ENCODE results near the gene NIN. TPM values are rescaled to one million over a fixed set of nuclear protein-coding genes. Genes with fewer than 3 reads are reported as not detected.
A peak's percentile ranks its signal among the peaks of the same experiment; 100 is the strongest.

NIN gene
- total RNA-seq, 1 donor = 40.2 TPM

DNA sequence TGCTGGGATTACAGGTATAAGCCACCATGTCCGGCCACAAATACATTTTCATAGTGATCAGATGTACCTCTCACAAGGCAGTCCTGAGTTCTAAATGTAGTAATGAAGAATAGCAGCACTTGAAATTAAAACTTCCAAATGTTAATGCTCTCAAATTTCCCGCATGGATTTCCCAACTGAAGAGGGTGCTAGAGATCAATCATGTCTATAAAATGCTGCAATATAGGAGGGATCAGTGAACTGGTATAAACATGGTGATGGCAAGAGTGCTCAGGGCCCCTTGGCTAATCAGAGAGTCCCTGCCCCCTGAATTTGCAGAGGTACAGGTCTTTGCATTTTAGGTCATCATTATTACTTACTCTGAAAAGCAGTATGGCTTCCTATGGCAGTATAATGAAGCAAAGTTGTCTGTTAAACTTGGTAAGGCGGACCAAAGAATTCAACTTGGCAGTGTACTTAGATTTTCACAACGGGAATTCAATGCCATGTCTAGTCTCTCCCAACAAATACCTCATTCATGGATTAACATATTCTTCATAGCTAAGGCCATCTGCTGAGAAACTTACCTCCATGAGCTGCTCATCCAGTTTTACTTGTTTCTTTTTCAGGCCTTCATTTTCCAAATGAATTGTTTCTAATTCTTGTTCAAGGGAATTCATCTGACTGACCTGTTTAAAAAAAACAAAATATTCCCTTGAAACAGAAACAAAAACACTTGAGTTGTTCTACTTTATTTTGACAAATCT, 95.8 kb downstream of the NIN start:
- TF ChIP-seq, protein P1, sequence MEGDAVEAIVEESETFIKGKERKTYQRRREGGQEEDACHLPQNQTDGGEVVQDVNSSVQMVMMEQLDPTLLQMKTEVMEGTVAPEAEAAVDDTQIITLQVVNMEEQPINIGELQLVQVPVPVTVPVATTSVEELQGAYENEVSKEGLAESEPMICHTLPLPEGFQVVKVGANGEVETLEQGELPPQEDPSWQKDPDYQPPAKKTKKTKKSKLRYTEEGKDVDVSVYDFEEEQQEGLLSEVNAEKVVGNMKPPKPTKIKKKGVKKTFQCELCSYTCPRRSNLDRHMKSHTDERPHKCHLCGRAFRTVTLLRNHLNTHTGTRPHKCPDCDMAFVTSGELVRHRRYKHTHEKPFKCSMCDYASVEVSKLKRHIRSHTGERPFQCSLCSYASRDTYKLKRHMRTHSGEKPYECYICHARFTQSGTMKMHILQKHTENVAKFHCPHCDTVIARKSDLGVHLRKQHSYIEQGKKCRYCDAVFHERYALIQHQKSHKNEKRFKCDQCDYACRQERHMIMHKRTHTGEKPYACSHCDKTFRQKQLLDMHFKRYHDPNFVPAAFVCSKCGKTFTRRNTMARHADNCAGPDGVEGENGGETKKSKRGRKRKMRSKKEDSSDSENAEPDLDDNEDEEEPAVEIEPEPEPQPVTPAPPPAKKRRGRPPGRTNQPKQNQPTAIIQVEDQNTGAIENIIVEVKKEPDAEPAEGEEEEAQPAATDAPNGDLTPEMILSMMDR (IDR thresholded peaks at IDR 0.05; ENCODE audit: extremely low read depth, low read depth, low read length) = peak; percentile 37
- Histone ChIP-seq H3K4me1 (ENCODE audit: insufficient read depth, low read length) (no peaks in the 10 kb centered on the region), H3K4me3 (ENCODE audit: insufficient read depth, low read length) (no peak overlapping the region), H3K27me3 (ENCODE audit: insufficient read depth, low read length) (no peaks in the 10 kb centered on the region), H4K20me1 (ENCODE audit: insufficient read depth, low read length) (no peaks in the 10 kb centered on the region), H3K36me3 (ENCODE audit: insufficient read depth, low read length) (peaks cover 45% of the 10 kb centered on the region), H3K4me2 (ENCODE audit: insufficient read depth, low read length) (no peak overlapping the region), H3K27ac (ENCODE audit: low read depth, low read length) (peak overlapping the region; percentile 11), H3K9me3 (ENCODE audit: low read depth, low read length) (no peaks in the 10 kb centered on the region), H3K79me2 (ENCODE audit: insufficient read depth, low read length) (no peaks in the 10 kb centered on the region), H2AFZ (ENCODE audit: low read length) (no peak overlapping the region)
- DNase-seq (ENCODE audit: insufficient read length, low spot score, missing footprints) = no peak

DNA sequence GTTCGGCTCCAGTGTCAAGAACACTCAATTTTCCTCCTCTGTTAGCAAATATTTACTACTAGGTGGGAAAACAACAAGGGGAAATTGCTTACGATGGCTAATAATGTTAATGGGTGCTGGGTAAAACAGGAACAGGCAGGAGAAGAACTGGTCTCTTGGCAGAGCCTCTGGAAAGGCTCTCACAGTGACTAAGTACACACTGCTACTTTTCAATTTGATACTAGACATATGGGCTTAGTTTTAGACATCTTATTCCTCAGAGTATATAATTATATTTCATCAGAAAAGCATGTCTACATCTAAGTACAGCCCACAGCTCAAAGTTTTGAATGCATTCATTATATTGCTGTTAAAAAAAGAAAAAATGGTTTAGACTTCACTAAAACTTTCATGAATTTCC, 97.5 kb downstream of the NIN start:
- DNase-seq (ENCODE audit: insufficient read length, low spot score, missing footprints) = no peak
- no peaks in the 10 kb centered on the region for H3K27me3 ChIP-seq (ENCODE audit: insufficient read depth, low read length)
- H3K9me3 ChIP-seq (ENCODE audit: low read depth, low read length) = no peaks in the 10 kb centered on the region

DNA sequence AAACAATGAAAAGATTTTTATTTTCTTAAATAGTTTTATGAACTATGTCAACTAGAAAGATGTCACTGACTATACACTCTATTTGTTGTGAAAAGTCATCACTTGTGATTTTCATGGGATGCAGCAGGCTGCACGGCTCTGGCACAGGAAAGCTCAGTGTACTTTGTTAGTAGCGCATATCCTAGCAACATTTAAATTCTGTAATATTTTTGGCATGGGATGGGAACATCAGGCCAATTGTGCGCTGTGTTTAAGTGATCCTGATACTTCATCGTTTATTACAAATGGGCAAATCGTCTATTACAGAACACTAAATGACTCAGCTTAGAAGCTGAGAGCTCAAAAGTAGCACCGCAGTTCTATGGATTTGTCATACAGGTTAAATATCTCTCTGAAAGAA, 102.1 kb downstream of the NIN start:
- Histone ChIP-seq H3K36me3 (ENCODE audit: insufficient read depth, low read length) (peaks cover 55% of the 10 kb centered on the region), H3K4me2 (ENCODE audit: insufficient read depth, low read length) (no peak overlapping the region), H3K9me3 (ENCODE audit: low read depth, low read length) (no peaks in the 10 kb centered on the region), H2AFZ (ENCODE audit: low read length) (no peak overlapping the region), H3K27ac (ENCODE audit: low read depth, low read length) (no peak overlapping the region), H4K20me1 (ENCODE audit: insufficient read depth, low read length) (no peaks in the 10 kb centered on the region), H3K27me3 (ENCODE audit: insufficient read depth, low read length) (no peaks in the 10 kb centered on the region), H3K4me3 (ENCODE audit: insufficient read depth, low read length) (no peak overlapping the region), H3K79me2 (ENCODE audit: insufficient read depth, low read length) (no peaks in the 10 kb centered on the region), H3K4me1 (ENCODE audit: insufficient read depth, low read length) (peaks cover 18% of the 10 kb centered on the region)
- no peak for DNase-seq (ENCODE audit: insufficient read length, low spot score, missing footprints)
- TF ChIP-seq, protein P1 (IDR thresholded peaks at IDR 0.05; ENCODE audit: extremely low read depth, low read depth, low read length) = no peak

More for the DNA sequence above, 97.5 kb downstream of the NIN start:
- Histone ChIP-seq H3K79me2 (ENCODE audit: insufficient read depth, low read length) (no peaks in the 10 kb centered on the region), H3K4me1 (ENCODE audit: insufficient read depth, low read length) (no peaks in the 10 kb centered on the region), H2AFZ (ENCODE audit: low read length) (no peak overlapping the region), H3K4me3 (ENCODE audit: insufficient read depth, low read length) (no peak overlapping the region), H3K4me2 (ENCODE audit: insufficient read depth, low read length) (no peak overlapping the region), H4K20me1 (ENCODE audit: insufficient read depth, low read length) (no peaks in the 10 kb centered on the region), H3K36me3 (ENCODE audit: insufficient read depth, low read length) (peaks cover 50% of the 10 kb centered on the region), H3K27ac (ENCODE audit: low read depth, low read length) (no peak overlapping the region)
- TF ChIP-seq, protein P1 (IDR thresholded peaks at IDR 0.05; ENCODE audit: extremely low read depth, low read depth, low read length) = no peak

DNA sequence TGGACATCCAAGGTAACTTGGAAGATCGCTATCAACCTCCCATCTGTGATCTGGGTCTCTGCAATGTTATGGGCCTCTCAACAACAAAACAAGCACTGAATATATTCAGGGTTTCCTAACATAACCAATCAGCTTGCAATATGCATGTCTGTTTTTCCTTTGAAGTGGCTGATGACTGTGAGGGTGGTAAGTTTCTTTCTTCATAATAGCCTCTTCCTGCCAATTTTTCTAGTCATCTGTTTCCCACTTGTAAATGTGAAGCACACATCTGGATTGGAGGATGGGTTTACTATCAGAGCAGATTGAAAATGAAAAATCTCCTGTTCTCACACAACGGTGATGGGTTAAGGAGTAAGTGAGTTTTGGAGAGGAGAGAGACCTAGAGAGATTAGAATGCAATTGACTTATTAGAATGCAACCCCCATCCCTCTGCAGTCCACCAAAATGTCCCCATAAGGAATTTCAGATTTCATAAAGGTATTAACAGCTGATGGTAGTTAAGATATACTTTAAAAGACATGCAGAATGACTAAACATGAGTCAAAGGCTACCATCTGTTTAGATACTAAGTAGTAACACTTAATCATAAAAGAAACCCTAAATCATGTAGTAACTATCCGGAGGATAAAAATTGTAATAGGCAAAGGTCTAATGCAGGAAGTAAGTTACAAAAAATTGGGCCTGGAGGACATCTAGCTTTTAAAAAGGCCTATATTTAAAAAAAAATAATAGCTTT, 104.4 kb downstream of the NIN start:
- TF ChIP-seq, protein P1 (IDR thresholded peaks at IDR 0.05; ENCODE audit: extremely low read depth, low read depth, low read length) = no peak
- Histone ChIP-seq H3K27ac (ENCODE audit: low read depth, low read length) (peak overlapping the region; percentile 6), H3K4me2 (ENCODE audit: insufficient read depth, low read length) (no peak overlapping the region), H3K36me3 (ENCODE audit: insufficient read depth, low read length) (peaks cover 62% of the 10 kb centered on the region), H3K9me3 (ENCODE audit: low read depth, low read length) (no peaks in the 10 kb centered on the region), H4K20me1 (ENCODE audit: insufficient read depth, low read length) (no peaks in the 10 kb centered on the region), H3K27me3 (ENCODE audit: insufficient read depth, low read length) (no peaks in the 10 kb centered on the region), H3K4me1 (ENCODE audit: insufficient read depth, low read length) (peaks cover 18% of the 10 kb centered on the region), H2AFZ (ENCODE audit: low read length) (no peak overlapping the region), H3K4me3 (ENCODE audit: insufficient read depth, low read length) (no peak overlapping the region), H3K79me2 (ENCODE audit: insufficient read depth, low read length) (no peaks in the 10 kb centered on the region)
- DNase-seq (ENCODE audit: insufficient read length, low spot score, missing footprints) = peak; percentile 53
